Osteoblast (primary cell): ENCODE data around the gene REV1. TPM values are rescaled to one million over a fixed set of nuclear protein-coding genes. Genes with fewer than 3 reads are reported as not detected.
"Not testable (repeated sequence)": the region's sequence is repeated elsewhere in the genome, so short reads cannot be mapped to it uniquely, and the experiment has no call there.

Experiments
- DNase-seq: peaks from one replicate; pipeline ENCODE4 v3.0.0; 2011; ENCODE audit warnings: low spot score, mixed read lengths; ENCODE audit not compliant: insufficient read length; ENCODE audit errors: missing footprints
- H2AFZ ChIP-seq: 2 replicates; pipeline ENCODE4 v1.6.0; 2011; ENCODE audit warnings: mild to moderate bottlenecking, low read length
- H3K27ac ChIP-seq: 2 replicates; pipeline ENCODE4 v1.5.1; 2011; ENCODE audit warnings: mild to moderate bottlenecking, low read depth, low read length, moderate library complexity
- H3K27me3 ChIP-seq: 2 replicates; pipeline ENCODE4 v1.6.0; 2012; ENCODE audit warnings: mild to moderate bottlenecking, control low read depth, inconsistent platforms, low read length, moderate library complexity; ENCODE audit not compliant: insufficient read depth
- H3K36me3 ChIP-seq: 2 replicates; pipeline ENCODE4 v1.5.1; 2011; ENCODE audit warnings: mild to moderate bottlenecking, low read length, control low read depth, moderate library complexity; ENCODE audit not compliant: insufficient read depth
- H3K4me1 ChIP-seq: 2 replicates; pipeline ENCODE4 v1.5.1; 2011; ENCODE audit warnings: mild to moderate bottlenecking, low read length, control low read depth, moderate library complexity; ENCODE audit not compliant: insufficient read depth
- H3K4me2 ChIP-seq: 2 replicates; pipeline ENCODE4 v1.6.0; 2011; ENCODE audit warnings: mild to moderate bottlenecking, low read length; ENCODE audit not compliant: insufficient read depth
- H3K4me3 ChIP-seq: fragments of 200-600 bp; sonication (generic); 3 replicates; pipeline ENCODE4 v1.5.1; 2012; ENCODE audit warnings: mild to moderate bottlenecking, low read length, inconsistent platforms; ENCODE audit not compliant: insufficient read depth
- H3K79me2 ChIP-seq: 2 replicates; pipeline ENCODE4 v1.6.0; 2012; ENCODE audit warnings: mild to moderate bottlenecking, low read length, control low read depth, inconsistent platforms; ENCODE audit not compliant: insufficient read depth
- H3K9me3 ChIP-seq: 2 replicates; pipeline ENCODE4 v1.5.1; 2011; ENCODE audit warnings: low read depth, low read length, control low read depth
- H4K20me1 ChIP-seq: 2 replicates; pipeline ENCODE4 v1.6.0; 2012; ENCODE audit warnings: mild to moderate bottlenecking, low read length, control low read depth; ENCODE audit not compliant: insufficient read depth
- total RNA-seq: library from RNA; depleted of rRNA; stranded (reverse); fragments of >200 nt; gene quantifications from 2 replicates; pipeline ENCODE4 v1.2.3, GENCODE V29; 2012
- TF ChIP-seq, protein P1 (sequence below): IDR thresholded peaks from 2 replicates; pipeline ENCODE4 v1.5.1; 2011; ENCODE audit warnings: mild to moderate bottlenecking, low read depth, low read length, moderate library complexity; ENCODE audit errors: extremely low read depth

REV1 gene
- total RNA-seq, 1 donor: 37.3 TPM

DNA sequence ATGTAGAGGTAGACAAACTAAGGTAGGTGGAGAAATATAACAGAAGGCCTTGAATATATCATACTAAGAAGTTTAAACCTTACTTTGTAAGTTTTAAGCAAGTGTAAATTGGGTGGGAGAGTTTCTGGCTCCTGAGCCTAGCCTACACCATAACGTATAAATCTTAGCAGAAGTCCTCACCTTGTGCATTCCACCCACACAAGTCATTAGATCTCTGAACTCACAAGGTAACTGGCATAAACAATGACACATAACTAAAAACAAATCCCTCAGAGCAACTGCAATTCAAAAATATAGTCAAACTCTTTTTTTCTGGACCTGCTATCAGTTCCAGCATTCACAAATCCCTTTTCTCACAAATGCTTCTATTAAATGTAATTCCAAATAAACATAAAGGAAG, 9.4 kb downstream of the REV1 start:
- Histone ChIP-seq H4K20me1 (peaks cover 43% of the 10 kb centered on the region), H3K27ac (no peak overlapping the region), H3K79me2 (peaks cover 100% of the 10 kb centered on the region), H3K27me3 (no peaks in the 10 kb centered on the region), H3K9me3 (no peaks in the 10 kb centered on the region), H3K36me3 (no peaks in the 10 kb centered on the region), H2AFZ (no peak overlapping the region), H3K4me1 (peaks cover 7% of the 10 kb centered on the region), H3K4me3 (no peak overlapping the region), H3K4me2 (no peak overlapping the region)
- TF ChIP-seq, protein P1, sequence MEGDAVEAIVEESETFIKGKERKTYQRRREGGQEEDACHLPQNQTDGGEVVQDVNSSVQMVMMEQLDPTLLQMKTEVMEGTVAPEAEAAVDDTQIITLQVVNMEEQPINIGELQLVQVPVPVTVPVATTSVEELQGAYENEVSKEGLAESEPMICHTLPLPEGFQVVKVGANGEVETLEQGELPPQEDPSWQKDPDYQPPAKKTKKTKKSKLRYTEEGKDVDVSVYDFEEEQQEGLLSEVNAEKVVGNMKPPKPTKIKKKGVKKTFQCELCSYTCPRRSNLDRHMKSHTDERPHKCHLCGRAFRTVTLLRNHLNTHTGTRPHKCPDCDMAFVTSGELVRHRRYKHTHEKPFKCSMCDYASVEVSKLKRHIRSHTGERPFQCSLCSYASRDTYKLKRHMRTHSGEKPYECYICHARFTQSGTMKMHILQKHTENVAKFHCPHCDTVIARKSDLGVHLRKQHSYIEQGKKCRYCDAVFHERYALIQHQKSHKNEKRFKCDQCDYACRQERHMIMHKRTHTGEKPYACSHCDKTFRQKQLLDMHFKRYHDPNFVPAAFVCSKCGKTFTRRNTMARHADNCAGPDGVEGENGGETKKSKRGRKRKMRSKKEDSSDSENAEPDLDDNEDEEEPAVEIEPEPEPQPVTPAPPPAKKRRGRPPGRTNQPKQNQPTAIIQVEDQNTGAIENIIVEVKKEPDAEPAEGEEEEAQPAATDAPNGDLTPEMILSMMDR: no peak
- DNase-seq: no peak

DNA sequence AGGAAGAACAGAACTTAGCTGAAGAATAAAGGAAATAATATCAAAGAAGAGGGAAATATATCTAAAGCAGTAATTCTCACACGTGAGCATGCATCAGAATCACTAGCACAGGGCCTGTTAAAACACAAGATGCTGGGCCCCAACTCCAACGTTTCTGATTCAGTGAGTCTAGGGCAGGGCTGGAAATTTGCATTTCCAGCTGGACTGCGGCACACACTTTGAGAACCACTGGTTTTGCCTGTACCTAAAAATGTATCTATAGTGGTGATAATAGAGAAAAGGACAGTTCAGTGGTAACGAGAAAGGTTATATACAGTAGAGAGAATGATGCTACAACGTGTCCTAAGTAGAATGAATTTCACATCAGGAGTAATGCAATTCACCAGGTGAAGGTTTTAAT, 11.2 kb downstream of the REV1 start:
- Histone ChIP-seq H3K4me1 (peaks cover 13% of the 10 kb centered on the region), H2AFZ (no peak overlapping the region), H3K27ac (no peak overlapping the region), H3K27me3 (no peaks in the 10 kb centered on the region), H3K9me3 (no peaks in the 10 kb centered on the region), H3K4me3 (no peak overlapping the region), H4K20me1 (peaks cover 38% of the 10 kb centered on the region), H3K4me2 (no peak overlapping the region), H3K36me3 (no peaks in the 10 kb centered on the region), H3K79me2 (peaks cover 100% of the 10 kb centered on the region)
- DNase-seq: no peak
- TF ChIP-seq, protein P1: no peak

DNA sequence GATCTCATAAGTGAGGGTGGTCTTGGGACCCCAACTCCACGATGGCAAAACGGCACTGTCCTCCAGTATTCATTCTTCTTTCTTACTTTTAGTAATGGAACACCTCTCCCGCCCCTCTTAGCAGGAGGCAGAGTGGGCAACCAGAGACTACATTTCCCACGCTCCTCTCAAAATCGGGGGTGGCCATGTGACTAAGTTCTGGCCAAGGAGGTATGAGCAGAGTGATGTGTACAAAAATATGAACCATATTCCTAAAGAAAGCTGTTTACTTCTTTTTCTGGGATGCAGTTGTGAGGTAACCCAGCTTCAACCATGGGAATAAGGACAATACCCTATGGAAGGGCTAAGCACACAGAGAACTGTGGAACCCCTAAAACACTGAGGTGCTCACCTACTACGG, 12.8 kb downstream of the REV1 start:
- Histone ChIP-seq H3K36me3 (no peaks in the 10 kb centered on the region), H3K4me2 (no peak overlapping the region), H3K79me2 (peaks cover 100% of the 10 kb centered on the region), H3K4me3 (no peak overlapping the region), H3K27ac (no peak overlapping the region), H3K27me3 (no peaks in the 10 kb centered on the region), H4K20me1 (peaks cover 29% of the 10 kb centered on the region), H2AFZ (no peak overlapping the region), H3K9me3 (no peaks in the 10 kb centered on the region), H3K4me1 (peaks cover 13% of the 10 kb centered on the region)
- no peak for DNase-seq
- TF ChIP-seq, protein P1: no peak

DNA sequence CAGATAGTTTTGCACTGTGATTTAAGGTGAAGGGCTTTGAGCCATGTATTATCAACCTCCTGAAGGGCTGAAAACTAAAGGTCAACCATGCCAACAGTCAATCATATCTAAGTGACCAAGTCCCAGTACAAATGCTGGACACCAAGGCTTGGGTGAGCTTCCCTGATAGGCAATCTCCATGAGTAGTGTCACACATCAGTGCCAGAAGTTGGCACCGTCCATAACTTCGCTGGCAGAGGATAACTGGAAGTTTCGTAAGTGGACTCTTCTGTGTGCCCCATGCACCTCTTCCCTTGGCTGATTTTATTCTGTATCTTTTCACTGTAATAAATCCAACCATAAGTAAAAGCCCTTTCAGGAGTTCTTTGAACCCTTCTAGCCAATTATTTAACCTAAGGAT, 13.2 kb downstream of the REV1 start:
- peaks cover 100% of the 10 kb centered on the region for H3K79me2 ChIP-seq
- H3K36me3 ChIP-seq: no peaks in the 10 kb centered on the region
- TF ChIP-seq, protein P1: no peak
- no peak overlapping the region for H3K27ac ChIP-seq
- H2AFZ ChIP-seq: no peak overlapping the region
- no peak for DNase-seq
- H3K27me3 ChIP-seq: no peaks in the 10 kb centered on the region
- H4K20me1 ChIP-seq: peaks cover 27% of the 10 kb centered on the region
- H3K4me3 ChIP-seq: no peak overlapping the region
- no peak overlapping the region for H3K4me2 ChIP-seq
- H3K4me1 ChIP-seq: peaks cover 13% of the 10 kb centered on the region
- no peaks in the 10 kb centered on the region for H3K9me3 ChIP-seq

DNA sequence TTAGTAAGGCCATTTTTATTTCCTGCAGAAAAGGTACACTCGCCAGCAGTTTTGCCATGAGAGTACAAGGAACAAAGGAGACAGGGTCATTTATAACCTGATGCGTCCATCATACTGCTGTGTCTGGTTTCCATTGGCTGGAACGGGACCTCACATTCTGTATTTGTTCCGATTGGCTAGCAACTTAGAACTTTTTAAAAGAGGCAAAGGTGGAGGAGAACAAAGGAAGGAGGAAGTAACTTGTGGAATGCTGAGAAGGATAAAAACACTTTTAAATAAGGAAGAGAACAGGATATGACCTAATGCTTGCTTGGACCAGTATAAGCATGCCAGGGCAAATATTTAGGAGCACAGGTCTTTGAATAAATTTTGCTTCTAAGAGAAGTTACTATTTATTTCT, 14.7 kb downstream of the REV1 start:
- H3K4me3 ChIP-seq, H3K36me3 ChIP-seq: not testable (repeated sequence)

More for the DNA sequence above, 14.7 kb downstream of the REV1 start:
- H2AFZ ChIP-seq, H3K9me3 ChIP-seq, H3K27ac ChIP-seq, H3K27me3 ChIP-seq, DNase-seq: not testable (repeated sequence)
- Histone ChIP-seq H3K4me2 (peak overlapping the region; percentile 16), H3K79me2 (peaks cover 100% of the 10 kb centered on the region), H4K20me1 (peaks cover 23% of the 10 kb centered on the region), H3K4me1 (peaks cover 13% of the 10 kb centered on the region)
